CD4-positive, alpha-beta T cell treated with Interleukin-17A for 1 hour (primary cell): Measurements from ENCODE around the gene CHCHD1.
"Not testable (repeated sequence)": the region's sequence is repeated elsewhere in the genome, so short reads cannot be mapped to it uniquely, and the experiment has no call there.

Experiments used
- DNase-seq: peaks from one replicate; pipeline ENCODE4 v3.0.0-alpha.2; 2020

Gene CHCHD1

DNA sequence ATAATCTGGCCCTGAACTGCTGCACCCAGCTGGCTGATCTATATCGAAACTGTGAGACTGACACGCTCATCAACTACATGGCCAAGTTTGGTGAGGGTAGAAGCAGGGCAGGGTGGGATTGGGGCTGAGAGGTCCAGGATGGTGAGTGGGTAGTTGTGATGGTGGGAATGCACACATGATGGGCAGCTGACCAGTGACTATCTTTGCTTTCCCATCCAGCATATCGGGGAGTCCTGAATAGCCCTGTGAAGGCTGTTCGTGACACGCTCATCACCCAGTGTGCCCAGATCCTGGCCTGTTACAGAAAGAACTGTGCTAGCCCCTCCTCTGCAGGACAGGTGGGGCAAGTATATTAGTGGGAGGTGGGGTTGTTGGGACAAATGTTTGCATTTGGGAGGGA, 12.5 kb upstream of the CHCHD1 start:
- DNase-seq = no peak

DNA sequence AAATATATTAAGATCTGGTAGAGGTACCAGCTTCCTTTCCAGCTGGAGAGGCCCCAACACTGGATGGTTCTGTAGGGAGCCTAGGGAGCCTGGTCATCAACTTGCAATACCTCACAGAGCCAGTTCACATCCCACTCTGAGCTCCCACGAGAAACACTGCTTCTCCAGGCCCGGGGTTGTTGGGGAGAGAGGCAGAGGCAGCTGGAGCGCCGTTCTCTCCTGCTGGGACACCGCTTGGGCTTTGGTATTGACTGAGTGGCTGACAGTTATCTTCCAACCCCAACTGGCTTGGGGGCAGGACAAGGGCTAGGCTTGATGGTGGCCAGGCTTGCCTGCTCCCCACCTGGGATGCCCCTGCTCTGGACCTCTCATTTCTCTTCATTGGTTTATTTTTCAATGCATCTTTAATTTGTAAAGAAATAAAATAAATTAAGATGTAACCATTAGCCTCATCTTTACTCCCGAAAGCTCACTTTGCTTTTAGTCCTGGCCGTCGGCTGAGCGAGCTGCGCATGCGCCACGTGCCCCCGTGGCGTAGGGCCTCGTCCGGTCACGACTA, 10.0 kb upstream of the CHCHD1 start:
- DNase-seq = no peak

DNA sequence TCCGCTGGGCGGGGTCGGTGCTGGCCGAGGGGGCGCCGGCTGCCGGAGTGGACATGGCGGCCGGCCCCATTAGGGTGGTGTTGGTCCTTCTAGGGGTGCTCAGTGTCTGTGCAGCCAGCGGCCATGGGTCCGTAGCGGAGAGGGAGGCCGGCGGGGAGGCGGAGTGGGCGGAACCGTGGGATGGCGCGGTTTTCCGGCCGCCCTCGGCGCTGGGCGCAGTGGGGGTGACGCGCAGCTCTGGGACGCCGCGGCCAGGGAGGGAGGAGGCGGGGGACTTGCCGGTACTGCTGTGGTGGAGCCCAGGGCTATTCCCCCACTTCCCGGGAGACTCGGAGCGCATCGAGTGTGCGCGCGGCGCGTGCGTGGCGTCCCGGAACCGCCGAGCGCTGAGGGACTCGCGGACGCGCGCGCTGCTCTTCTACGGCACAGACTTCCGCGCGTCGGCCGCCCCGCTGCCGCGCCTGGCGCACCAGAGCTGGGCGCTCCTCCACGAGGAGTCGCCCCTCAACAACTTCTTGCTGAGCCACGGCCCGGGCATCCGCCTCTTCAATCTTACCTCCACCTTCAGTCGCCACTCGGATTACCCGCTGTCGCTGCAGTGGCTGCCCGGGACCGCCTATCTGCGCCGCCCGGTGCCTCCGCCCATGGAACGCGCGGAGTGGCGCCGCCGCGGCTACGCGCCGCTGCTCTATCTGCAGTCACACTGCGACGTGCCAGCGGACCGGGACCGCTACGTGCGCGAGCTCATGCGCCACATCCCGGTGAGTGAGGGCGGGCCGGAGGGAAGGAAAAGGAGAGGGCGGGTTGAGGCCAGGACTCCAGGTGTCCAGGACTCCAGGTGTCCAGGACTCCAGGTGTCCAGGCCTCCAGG, 9.3 kb upstream of the CHCHD1 start:
- DNase-seq = peak; percentile 91

DNA sequence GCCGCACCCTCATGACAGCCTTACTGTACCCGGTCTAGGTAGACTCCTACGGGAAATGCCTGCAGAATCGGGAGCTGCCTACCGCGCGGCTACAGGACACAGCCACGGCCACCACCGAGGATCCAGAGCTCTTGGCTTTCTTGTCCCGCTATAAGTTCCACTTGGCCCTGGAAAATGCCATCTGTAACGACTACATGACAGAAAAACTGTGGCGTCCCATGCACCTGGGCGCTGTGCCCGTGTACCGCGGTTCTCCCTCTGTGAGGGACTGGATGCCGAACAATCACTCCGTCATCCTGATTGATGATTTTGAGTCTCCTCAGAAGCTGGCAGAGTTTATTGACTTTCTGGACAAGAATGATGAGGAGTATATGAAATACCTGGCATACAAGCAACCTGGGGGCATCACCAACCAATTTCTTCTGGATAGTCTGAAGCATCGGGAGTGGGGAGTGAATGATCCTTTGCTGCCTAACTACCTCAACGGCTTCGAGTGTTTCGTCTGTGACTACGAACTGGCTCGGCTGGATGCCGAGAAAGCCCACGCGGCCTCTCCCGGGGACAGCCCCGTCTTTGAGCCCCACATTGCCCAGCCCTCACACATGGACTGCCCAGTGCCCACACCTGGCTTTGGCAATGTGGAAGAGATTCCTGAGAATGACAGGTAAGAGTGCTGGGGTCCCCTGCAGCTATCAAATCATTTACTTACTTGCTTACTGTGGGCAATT, 8.5 kb upstream of the CHCHD1 start:
- DNase-seq = no peak

DNA sequence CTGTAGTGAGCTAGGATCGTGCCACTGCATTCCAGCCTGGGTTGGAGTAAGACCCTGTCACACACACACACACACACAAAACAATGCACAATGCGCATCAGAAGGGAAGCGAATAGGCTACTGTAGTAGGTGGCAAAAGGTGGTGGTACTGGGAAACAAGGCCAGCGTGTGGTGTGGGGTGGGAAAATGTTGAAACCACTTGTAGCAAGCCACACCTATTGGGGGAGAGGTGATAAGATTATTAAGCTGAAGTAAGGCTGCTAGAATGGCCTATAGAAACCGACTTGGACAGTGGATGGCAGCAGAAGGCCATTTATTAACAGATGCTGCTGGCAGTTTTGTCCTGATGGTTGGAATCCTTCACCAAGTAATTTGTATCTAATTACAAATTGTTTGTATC, 7.2 kb upstream of the CHCHD1 start:
- DNase-seq = peak; percentile 70

DNA sequence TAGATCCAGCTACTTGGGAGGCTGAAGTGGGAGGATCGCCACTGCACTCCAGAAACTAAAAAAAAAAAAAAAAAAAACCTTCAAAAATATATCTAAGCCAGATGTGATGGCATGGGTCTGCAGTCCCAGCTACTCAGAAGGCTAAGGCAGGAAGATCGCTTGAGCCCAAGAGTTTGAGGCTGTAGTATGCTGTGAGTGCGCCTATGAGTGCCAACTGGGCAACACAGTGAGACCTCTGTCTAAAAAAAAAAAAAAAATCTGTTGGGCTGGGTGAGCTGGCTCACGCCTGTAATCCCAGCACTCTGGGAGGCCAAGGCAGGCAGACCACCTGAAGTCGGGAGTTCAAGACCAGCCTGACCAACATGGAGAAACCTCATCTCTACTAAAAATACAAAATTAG, 2.8 kb upstream of the CHCHD1 start:
- DNase-seq = no peak

DNA sequence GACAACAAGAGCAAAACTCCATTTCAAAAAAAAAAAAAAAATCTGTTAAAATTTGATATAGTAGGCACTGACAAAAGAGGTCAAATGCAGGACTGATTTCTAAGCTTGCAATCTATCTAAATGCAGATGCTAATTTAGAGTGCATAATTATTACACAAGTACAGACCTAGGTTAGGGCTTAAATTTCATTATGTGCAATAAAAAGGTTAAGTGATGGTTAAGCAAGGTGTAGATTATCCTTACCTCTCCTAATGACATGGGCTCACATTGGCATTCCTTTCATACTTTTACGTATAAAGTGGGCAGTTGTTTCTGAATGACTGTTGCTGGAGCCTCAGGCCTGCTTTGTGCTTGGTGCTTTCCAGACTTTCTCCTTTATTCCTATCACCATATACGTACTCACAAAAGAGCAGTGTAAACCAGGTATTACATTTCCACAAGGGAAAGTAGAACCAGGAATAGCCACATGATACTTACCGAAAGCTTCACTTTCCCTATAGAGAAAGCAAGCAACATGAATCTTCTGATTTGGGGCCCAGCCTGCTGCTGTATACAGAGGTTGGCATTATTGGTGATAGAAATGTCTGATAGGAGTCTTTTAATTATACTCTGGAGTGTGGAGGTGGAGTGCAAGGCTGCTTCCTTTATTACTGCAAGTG, 2.2 kb upstream of the CHCHD1 start:
- no peak for DNase-seq

DNA sequence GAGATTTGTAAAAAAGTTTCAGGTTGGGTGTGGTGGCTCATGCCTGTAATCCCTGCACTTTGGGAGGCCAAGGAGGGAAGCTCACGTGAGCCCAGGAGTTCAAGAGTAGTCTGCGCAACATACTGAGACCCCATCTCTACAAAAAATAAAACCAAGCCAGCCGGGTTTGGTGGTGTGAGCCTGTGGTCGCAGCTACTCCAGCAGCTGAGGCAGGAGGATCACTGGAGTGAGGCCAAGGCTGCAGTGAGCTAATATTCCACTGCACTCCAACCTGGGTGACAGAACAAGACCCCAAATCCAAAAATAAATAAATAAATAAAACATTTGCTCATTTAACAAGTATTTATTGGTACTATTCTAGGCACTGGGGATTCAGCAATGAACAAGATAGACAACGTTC, 1.5 kb upstream of the CHCHD1 start:
- no peak for DNase-seq

DNA sequence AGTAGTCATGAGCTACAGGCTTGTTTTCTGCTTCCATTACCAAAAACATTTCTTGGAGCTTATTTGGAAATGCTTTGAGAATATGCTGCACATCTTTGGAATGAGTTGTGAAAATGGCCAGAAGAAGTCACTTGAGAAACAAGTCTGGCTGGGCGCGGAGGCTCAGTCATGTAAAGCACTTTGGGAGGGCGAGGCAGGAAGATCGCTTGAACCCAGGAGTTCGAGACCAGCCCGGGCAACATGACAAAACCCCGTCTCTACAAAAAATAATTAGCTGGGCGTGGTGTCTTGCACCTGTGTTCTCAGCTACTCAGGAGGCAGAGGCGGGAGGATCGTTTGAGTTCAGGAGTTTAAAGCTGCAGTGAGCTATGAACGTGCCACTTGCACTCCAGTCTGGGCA, 882 bp upstream of the CHCHD1 start:
- DNase-seq = no peak

DNA sequence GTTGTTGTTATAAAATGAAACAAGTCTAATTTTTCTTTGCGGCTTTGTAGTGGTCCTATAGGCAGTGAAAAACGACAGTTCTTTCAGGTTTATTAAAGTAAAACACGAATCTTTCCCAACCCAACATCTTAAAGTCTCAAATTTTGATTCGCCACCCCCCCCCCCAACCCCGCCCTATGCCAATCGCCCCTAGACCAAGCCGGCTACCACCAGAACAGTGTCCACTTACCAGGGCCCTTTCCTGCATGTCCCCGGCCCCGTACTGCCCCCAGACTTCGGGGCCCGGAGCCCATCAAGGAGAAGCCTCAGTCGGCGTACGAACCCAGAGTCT, 335 bp upstream of the CHCHD1 start:
- DNase-seq = no peak

DNA sequence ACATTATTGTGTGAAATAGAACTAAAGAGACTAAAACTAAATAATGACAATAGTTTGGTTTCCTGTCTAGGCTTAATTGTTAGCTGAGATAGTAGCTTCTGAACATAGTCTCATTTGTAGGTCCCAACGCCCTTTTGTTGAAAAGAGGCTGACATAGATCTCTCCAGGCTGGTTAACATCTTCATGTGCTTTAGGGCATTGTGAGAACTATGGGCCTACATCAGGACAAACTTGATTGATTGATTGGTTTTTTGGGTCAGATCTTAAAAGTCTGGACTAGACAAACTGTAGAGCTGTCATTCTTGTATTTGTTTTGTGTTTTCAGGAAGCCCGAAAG, 869 bp downstream of the CHCHD1 start:
- DNase-seq = no peak

DNA sequence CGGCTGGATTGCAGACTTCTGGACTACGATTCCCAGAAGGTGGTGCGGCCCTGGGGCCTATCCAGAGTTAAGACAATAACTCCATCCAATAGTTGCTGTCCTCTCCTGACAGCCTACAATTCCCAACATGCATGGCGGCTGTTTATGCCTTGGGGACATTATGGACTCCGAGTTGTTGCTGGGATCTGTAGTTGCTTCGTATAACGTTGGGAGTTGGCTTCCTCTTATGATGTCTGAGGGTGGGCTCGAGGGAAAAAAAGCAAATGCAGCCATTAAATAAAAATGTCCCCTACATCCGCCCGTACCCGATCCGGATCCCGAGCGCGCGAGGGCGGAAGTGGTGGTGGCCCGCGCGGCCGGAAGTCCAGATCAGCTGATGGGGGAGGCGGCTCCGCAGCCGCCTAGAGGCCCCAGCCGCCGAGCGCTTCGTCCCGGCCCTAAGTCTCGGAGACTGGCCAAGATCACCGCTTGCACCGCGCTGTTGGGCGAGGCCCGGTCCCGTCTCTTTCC, 3.4 kb downstream of the CHCHD1 start, which contains the start of gene ZSWIM8:
Gene ZSWIM8 (plus strand): TSS at position 396 of the 510 bp plus-strand sequence. CDS start 273 bp downstream, outside the sequence.
- peak; percentile 94 for DNase-seq

DNA sequence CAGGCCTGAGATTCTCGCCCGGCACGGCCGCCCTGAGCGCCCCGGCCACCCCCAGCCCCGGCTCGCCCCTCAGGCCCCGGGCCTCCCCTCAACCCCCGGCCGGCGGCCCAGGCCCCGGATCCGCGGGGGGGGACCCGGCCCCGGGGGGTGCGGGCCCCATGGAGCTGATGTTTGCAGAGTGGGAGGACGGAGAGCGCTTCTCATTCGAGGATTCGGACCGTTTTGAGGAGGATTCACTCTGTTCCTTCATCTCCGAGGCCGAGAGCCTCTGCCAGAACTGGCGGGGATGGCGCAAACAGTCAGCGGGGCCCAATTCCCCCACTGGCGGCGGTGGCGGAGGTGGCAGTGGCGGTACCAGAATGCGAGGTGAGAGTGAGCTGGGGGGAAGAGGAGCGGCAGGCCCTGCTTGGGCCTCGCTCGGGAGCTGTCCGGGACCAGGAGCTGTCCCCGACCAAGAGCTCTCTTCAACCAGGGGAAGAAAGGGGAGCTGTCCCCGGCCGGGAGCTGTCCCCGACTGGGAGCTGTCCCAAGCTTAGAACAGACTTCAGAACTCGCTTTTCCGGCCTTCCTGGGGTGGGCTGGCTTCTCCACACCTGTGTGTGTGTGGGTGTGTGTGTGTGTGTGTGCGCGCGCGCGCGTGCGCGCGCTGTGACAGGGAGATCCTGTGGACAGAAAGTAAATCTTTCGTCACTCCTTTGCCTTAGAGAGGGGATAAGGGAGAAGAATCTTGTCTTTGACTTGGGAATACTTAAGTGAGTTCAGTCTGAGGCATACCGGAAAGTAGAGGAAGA, 4.1 kb downstream of the CHCHD1 start:
- DNase-seq = peak; percentile 64

DNA sequence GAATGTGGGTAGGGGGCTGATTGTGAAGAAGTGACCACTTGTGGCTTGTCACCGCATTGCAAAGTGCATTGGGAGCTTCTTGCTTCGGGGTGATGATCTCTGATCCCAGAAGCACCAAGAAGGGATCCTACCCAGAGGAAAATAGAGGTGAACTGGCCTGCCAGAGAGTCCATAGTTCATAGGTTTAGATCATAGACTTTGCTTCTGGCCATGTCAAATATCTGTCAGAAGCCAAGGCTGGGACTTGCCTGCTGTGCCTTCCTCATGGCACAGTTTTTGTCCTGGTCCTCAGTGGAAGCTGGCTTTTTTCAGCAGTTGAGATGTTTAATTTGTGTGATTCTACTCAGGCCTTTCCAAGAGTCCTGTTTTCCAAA, 4.7 kb downstream of the CHCHD1 start:
- DNase-seq = no peak

DNA sequence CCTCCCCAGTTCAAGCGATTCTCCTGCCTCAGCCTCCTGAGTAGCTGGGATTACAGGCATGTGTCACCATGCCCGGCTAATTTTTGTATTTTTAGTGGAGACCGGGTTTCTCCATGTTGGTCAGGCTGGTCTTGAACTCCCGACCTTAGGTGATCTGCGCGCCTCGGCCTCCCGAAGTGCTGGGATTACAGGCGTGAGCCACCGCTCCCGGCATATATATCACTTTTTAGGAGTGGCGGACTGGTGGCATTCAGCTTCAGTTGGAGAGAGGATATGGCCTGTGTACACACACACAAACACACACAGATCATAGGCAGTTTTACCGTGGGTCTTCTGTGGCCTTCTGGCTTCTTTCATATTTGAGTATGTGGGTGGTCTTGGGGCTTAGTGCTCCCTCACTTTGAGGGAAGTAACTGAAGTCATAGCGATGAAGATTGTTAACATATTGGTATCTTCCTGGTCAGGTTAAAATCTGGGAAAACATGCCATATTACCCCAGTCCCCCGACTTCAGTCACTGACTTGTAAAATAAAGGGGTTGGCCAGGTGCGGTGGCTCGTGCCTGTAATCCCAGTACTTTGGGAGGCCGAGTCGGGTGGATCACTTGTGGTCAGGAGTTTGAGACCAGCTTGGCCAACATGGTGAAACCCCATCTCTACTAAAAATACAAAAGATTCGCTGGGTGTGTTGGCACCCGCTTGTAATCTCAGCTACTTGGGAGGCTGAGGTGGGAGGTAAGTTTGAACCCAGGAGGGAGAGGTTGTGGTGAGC, 5.4 kb downstream of the CHCHD1 start:
- not testable (repeated sequence) for DNase-seq

DNA sequence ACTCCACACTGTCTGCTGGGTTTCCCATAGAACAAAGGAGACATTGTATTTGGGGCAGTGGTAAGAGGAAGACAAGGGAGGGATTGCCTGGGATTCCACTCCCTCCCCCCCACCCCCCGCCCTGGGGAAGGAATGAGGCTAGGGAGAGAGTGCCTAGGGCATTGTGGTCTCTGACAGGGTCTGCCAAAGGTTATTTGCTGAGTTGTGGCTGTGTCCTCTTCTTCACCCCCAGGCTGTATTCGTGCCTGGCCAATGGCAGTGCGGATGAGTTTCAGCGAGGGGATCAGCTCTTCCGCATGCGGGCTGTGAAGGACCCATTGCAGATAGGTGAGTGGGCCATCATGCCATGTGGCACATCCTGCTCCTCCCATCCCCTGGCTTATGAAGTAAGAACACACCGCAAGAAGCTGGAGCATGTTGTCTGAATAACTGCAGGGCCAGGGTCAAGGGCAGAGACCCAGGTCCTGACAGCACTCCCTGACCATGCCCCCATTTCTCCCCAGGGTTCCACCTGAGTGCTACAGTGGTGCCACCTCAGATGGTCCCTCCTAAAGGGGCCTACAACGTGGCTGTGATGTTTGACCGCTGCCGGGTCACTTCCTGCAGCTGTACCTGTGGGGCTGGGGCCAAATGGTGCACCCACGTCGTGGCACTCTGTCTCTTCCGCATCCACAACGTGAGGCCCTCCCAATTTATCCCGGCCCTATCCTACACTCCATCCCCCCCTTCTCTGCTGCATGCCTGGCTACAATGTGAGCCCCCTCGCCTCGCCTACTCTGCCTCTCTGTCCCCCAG, 7.2 kb downstream of the CHCHD1 start:
- no peak for DNase-seq

DNA sequence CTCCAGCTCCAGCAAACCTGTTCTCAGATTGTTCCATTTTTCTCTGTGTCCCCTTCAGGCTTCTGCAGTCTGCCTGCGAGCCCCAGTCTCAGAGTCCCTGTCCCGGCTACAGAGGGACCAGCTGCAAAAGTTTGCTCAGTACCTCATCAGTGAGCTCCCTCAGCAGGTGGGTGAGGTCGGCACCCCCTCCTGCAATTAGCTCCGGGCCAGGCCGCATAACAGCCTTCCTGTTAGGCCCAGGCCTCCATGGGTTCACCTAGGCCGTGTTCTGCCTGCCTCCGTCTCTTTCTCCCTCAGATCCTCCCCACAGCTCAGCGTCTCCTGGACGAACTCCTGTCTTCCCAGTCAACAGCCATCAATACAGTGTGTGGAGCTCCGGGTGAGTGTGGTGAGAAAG, 7.8 kb downstream of the CHCHD1 start:
- no peak for DNase-seq

DNA sequence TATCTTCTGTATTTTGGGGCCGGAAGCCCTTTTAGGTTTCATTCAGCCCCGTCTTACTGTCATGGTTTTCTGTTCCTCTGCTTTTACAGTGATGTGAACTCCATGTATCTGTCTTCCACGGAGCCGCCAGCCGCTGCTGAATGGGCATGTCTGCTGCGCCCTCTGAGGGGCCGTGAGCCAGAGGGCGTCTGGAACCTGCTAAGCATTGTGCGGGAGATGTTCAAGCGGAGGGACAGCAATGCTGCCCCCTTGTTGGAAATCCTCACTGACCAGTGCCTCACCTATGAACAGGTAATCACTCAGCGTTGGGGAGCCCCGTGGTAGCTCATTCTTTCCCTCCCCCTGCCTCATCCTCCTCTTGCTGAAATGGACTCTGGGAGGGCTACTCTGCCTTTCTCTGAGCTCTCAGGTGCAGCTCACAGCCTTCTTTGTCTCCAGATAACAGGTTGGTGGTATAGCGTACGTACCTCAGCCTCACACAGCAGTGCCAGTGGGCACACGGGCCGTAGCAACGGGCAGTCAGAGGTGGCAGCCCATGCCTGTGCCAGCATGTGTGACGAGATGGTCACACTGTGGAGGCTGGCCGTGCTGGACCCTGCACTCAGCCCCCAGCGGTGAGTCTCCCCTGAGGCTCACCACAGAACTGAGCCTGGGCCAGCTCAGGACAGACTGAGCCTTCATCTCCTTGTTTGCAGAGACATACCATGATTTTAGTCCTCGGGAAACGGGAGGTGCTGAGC, 9.2 kb downstream of the CHCHD1 start:
- no peak for DNase-seq

DNA sequence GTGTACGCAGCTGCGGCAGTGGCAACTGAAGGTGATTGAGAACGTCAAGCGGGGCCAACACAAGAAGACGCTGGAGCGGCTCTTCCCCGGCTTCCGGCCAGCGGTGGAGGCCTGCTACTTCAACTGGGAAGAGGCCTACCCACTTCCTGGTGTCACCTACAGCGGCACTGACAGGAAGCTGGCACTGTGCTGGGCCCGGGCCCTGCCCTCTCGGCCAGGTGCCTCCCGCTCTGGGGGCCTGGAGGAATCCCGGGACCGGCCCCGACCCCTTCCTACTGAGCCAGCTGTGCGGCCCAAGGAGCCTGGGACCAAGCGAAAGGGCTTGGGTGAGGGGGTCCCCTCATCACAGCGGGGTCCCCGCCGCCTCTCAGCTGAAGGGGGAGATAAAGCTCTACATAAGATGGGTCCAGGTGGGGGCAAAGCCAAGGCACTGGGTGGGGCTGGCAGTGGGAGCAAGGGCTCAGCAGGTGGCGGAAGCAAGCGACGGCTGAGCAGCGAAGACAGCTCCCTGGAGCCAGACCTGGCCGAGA, 10.1 kb downstream of the CHCHD1 start:
- no peak for DNase-seq

DNA sequence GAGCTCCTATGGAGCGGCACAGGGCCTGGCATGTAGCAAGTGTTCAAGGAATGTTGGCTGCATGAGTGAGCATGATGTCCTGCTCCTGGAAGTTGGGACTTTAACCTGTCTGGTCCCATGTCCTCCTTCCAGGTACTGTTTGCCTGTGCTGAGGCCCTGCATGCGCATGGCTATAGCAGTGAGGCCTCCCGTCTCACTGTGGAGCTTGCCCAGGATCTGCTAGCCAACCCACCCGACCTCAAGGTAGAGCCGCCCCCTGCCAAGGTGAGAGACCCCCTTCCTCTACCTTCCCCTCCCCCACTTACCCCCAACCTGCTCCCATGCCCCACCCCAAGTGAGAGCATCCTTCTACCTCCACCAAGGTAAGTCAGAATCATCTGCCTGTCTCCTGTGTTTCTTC, 11.6 kb downstream of the CHCHD1 start:
- DNase-seq = no peak
